ENCODE results near the gene MAST4.

The MAST4 gene

DNA sequence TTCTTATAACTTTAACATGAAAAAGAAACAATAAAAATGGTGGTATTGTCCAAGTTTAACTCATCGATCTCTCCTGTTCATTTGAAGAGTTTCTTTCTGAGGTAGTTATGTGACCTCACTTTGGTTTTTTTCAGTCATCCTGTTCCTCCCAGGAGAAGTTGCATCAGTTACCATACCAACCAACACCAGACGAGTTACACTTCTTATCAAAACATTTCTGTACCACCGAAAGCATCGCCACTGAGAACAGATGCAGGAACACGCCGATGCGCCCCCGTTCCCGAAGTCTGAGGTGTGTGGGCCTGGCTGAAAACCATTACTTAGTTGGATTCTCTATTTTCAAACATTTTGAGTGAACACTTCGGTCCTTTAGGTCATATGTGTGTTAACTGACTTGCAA lies 504.1 kb downstream of the MAST4 start:
- no peaks in the 10 kb centered on the region for H3K9me2 ChIP-seq (replicated peaks; ENCODE audit: insufficient read depth, low read length)
- TF ChIP-seq EZH2 (optimal IDR thresholded peaks at IDR 0.05; ENCODE audit: low read depth, low read length) = no peak
- H3K4me1 ChIP-seq (ENCODE audit: low read length) = no peaks in the 10 kb centered on the region
- no peak overlapping the region for H3K4me3 ChIP-seq (ENCODE audit: low read length)
- no peaks in the 10 kb centered on the region for H4K20me1 ChIP-seq (ENCODE audit: insufficient read depth, low read length)
- H3K79me2 ChIP-seq (ENCODE audit: low read length) = no peaks in the 10 kb centered on the region
- DNase-seq = no peak
- no peak overlapping the region for H2AFZ ChIP-seq (ENCODE audit: low read length)
- no peaks in the 10 kb centered on the region for H3K36me3 ChIP-seq (replicated peaks; ENCODE audit: insufficient read depth, low read length)
- no peak overlapping the region for H3K9ac ChIP-seq (ENCODE audit: low read length)
- H3K9me3 ChIP-seq (replicated peaks; ENCODE audit: insufficient read depth, low read length) = no peaks in the 10 kb centered on the region
- H3F3A ChIP-seq (ENCODE audit: insufficient read depth, low read length) = no peaks in the 10 kb centered on the region
- H3K27me3 ChIP-seq (replicated peaks; ENCODE audit: insufficient read depth, low read length) = no peaks in the 10 kb centered on the region
- no peak overlapping the region for H3K4me2 ChIP-seq (ENCODE audit: low read depth, low read length)
- no peak overlapping the region for H3K27ac ChIP-seq (ENCODE audit: low read length)

DNA sequence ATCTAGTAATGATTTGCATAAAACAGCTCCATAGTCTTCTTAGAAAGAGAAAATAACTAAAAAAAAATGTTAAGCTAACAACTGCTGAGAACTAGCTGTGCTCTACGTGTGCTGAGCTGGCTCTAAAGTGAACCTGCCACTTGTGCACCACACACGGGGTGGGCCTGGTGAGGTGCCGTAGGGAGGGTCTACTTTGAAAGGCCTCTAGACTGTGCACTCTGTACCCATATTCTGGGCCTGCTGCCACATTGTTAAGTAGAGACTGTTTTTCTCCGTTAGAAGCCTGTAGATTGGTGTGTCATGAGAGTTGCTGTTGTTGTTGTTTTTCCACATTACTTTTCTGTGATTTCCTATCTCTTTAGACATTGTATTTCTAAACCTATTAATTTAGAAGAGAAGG lies 506.5 kb downstream of the MAST4 start:
- Histone ChIP-seq H3K4me2 (ENCODE audit: low read depth, low read length) (no peak overlapping the region), H3K79me2 (ENCODE audit: low read length) (no peaks in the 10 kb centered on the region), H3K9ac (ENCODE audit: low read length) (no peak overlapping the region), H3K27me3 (replicated peaks; ENCODE audit: insufficient read depth, low read length) (no peaks in the 10 kb centered on the region), H3K9me3 (replicated peaks; ENCODE audit: insufficient read depth, low read length) (no peaks in the 10 kb centered on the region), H2AFZ (ENCODE audit: low read length) (no peak overlapping the region), H3K9me2 (replicated peaks; ENCODE audit: insufficient read depth, low read length) (no peaks in the 10 kb centered on the region), H3K27ac (ENCODE audit: low read length) (no peak overlapping the region), H3K36me3 (replicated peaks; ENCODE audit: insufficient read depth, low read length) (no peaks in the 10 kb centered on the region), H3K4me3 (ENCODE audit: low read length) (no peak overlapping the region), H3F3A (ENCODE audit: insufficient read depth, low read length) (no peaks in the 10 kb centered on the region), H3K4me1 (ENCODE audit: low read length) (no peaks in the 10 kb centered on the region), H4K20me1 (ENCODE audit: insufficient read depth, low read length) (no peaks in the 10 kb centered on the region)
- DNase-seq = no peak
- TF ChIP-seq EZH2phosphoT487 (IDR thresholded peaks at IDR 0.05; ENCODE audit: low read length) (no peak), CTCF (IDR thresholded peaks at IDR 0.05; ENCODE audit: low read length) (no peak), EZH2 (optimal IDR thresholded peaks at IDR 0.05; ENCODE audit: low read depth, low read length) (no peak)

GRCh38 chr5:67104859-67105258 lies 508.7 kb downstream of the MAST4 start:
- Histone ChIP-seq H3K4me3 (ENCODE audit: low read length) (no peak overlapping the region), H3K9me2 (replicated peaks; ENCODE audit: insufficient read depth, low read length) (no peaks in the 10 kb centered on the region), H3K27ac (ENCODE audit: low read length) (no peak overlapping the region), H3K4me2 (ENCODE audit: low read depth, low read length) (no peak overlapping the region), H3K4me1 (ENCODE audit: low read length) (no peaks in the 10 kb centered on the region), H3K9ac (ENCODE audit: low read length) (no peak overlapping the region), H3F3A (ENCODE audit: insufficient read depth, low read length) (no peaks in the 10 kb centered on the region), H3K9me3 (replicated peaks; ENCODE audit: insufficient read depth, low read length) (no peaks in the 10 kb centered on the region), H4K20me1 (ENCODE audit: insufficient read depth, low read length) (no peaks in the 10 kb centered on the region), H3K36me3 (replicated peaks; ENCODE audit: insufficient read depth, low read length) (no peaks in the 10 kb centered on the region), H2AFZ (ENCODE audit: low read length) (no peak overlapping the region), H3K27me3 (replicated peaks; ENCODE audit: insufficient read depth, low read length) (no peaks in the 10 kb centered on the region), H3K79me2 (ENCODE audit: low read length) (no peaks in the 10 kb centered on the region)
- TF ChIP-seq CTCF (IDR thresholded peaks at IDR 0.05; ENCODE audit: low read length) (no peak), EZH2 (optimal IDR thresholded peaks at IDR 0.05; ENCODE audit: low read depth, low read length) (no peak), EZH2phosphoT487 (IDR thresholded peaks at IDR 0.05; ENCODE audit: low read length) (no peak)
- DNase-seq = no peak

GRCh38 chr5:67105270-67105669 lies 509.1 kb downstream of the MAST4 start:
- H3K4me1 ChIP-seq (ENCODE audit: low read length) = no peaks in the 10 kb centered on the region
- H4K20me1 ChIP-seq (ENCODE audit: insufficient read depth, low read length) = no peaks in the 10 kb centered on the region
- H3K27me3 ChIP-seq (replicated peaks; ENCODE audit: insufficient read depth, low read length) = no peaks in the 10 kb centered on the region
- H3F3A ChIP-seq (ENCODE audit: insufficient read depth, low read length) = no peaks in the 10 kb centered on the region
- H3K36me3 ChIP-seq (replicated peaks; ENCODE audit: insufficient read depth, low read length) = no peaks in the 10 kb centered on the region
- H2AFZ ChIP-seq (ENCODE audit: low read length) = no peak overlapping the region
- no peak for TF ChIP-seq EZH2phosphoT487 (IDR thresholded peaks at IDR 0.05; ENCODE audit: low read length)
- no peak for TF ChIP-seq CTCF (IDR thresholded peaks at IDR 0.05; ENCODE audit: low read length)
- TF ChIP-seq EZH2 (optimal IDR thresholded peaks at IDR 0.05; ENCODE audit: low read depth, low read length) = no peak
- H3K9ac ChIP-seq (ENCODE audit: low read length) = no peak overlapping the region
- H3K27ac ChIP-seq (ENCODE audit: low read length) = no peak overlapping the region
- H3K9me2 ChIP-seq (replicated peaks; ENCODE audit: insufficient read depth, low read length) = no peaks in the 10 kb centered on the region
- H3K79me2 ChIP-seq (ENCODE audit: low read length) = no peaks in the 10 kb centered on the region
- H3K4me2 ChIP-seq (ENCODE audit: low read depth, low read length) = no peak overlapping the region
- H3K4me3 ChIP-seq (ENCODE audit: low read length) = no peak overlapping the region
- DNase-seq = no peak
- H3K9me3 ChIP-seq (replicated peaks; ENCODE audit: insufficient read depth, low read length) = no peaks in the 10 kb centered on the region

Data from MM.1S (cell line).